GM23338 (cell line): ENCODE measurements around the gene TSACC. TPM values are rescaled to one million over a fixed set of nuclear protein-coding genes. Genes with fewer than 3 reads are reported as not detected.

Experiments used
- ATAC-seq: fragments of 200-7000 bp; cut with Tn5 transposase; 3 replicates; pipeline ENCODE4 v1.9.1; 2020
- DNase-seq: peaks from one replicate; pipeline ENCODE4 v3.0.0-alpha.2; 2015; ENCODE audit warnings: low spot score
- H2AFZ ChIP-seq: fragments of 200-600 bp; sonication (generic); 2 replicates; pipeline ENCODE4 v1.8.0; 2016; ENCODE audit warnings: antibody characterized with exemption, mild to moderate bottlenecking, moderate library complexity
- H3F3A ChIP-seq: fragments of 200-600 bp; sonication (generic); replicated peaks from 2 replicates; pipeline ENCODE4 v1.8.0; 2017; ENCODE audit warnings: antibody characterized with exemption, mixed run types, low read depth
- H3K27ac ChIP-seq: fragments of 200-600 bp; sonication (generic); 2 replicates; pipeline ENCODE4 v1.6.1; 2016; ENCODE audit warnings: low read depth
- H3K27me3 ChIP-seq: fragments of 200-600 bp; sonication (generic); 2 replicates; pipeline ENCODE4 v1.8.0; 2016; ENCODE audit warnings: mild to moderate bottlenecking, mixed run types, moderate library complexity; ENCODE audit not compliant: insufficient read depth
- H3K36me3 ChIP-seq: fragments of 200-600 bp; sonication (generic); 2 replicates; pipeline ENCODE4 v1.8.0; 2016; ENCODE audit warnings: mild to moderate bottlenecking; ENCODE audit not compliant: insufficient read depth
- H3K4me1 ChIP-seq: fragments of 200-600 bp; sonication (generic); 2 replicates; pipeline ENCODE4 v1.8.0; 2016; ENCODE audit warnings: mild to moderate bottlenecking, moderate library complexity; ENCODE audit not compliant: insufficient read depth
- H3K4me2 ChIP-seq: fragments of 200-600 bp; sonication (generic); 2 replicates; pipeline ENCODE4 v1.7.1; 2017; ENCODE audit warnings: mixed run types
- H3K4me3 ChIP-seq: fragments of 200-600 bp; sonication (generic); 2 replicates; pipeline ENCODE4 v1.6.1; 2016; ENCODE audit warnings: mixed run types
- H3K79me2 ChIP-seq: fragments of 200-600 bp; sonication (generic); replicated peaks from 2 replicates; pipeline ENCODE4 v1.8.0; 2017; ENCODE audit warnings: mild to moderate bottlenecking; ENCODE audit not compliant: insufficient read depth
- H3K9me2 ChIP-seq: fragments of 200-600 bp; sonication (generic); 2 replicates; pipeline ENCODE4 v1.8.0; 2017; ENCODE audit not compliant: insufficient read depth
- H4K20me1 ChIP-seq: fragments of 200-600 bp; sonication (generic); replicated peaks from 2 replicates; pipeline ENCODE4 v1.8.0; 2017; ENCODE audit warnings: mild to moderate bottlenecking; ENCODE audit not compliant: insufficient read depth
- H3K27ac Mint-ChIP-seq: 2 replicates; pipeline ENCODE4 v1.8.0; 2020; ENCODE audit warnings: inconsistent platforms, mild to moderate bottlenecking, moderate library complexity, mixed read lengths
- H3K27me3 Mint-ChIP-seq: 3 replicates; pipeline ENCODE4 v1.8.0; 2022; ENCODE audit warnings: low read depth, mild to moderate bottlenecking, moderate library complexity, mixed read lengths, inconsistent platforms; ENCODE audit not compliant: insufficient read depth, poor library complexity
- H3K36me3 Mint-ChIP-seq: 3 replicates; pipeline ENCODE4 v1.8.0; 2021; ENCODE audit warnings: low read depth, mild to moderate bottlenecking, inconsistent platforms, moderate library complexity, mixed read lengths
- H3K4me1 Mint-ChIP-seq: 3 replicates; pipeline ENCODE4 v1.8.0; 2020; ENCODE audit warnings: mild to moderate bottlenecking, inconsistent platforms, mixed read lengths
- H3K4me3 Mint-ChIP-seq: 3 replicates; pipeline ENCODE4 v1.8.0; 2021; ENCODE audit warnings: moderate library complexity, mild to moderate bottlenecking, inconsistent platforms, mixed read lengths
- H3K9me3 Mint-ChIP-seq: 3 replicates; pipeline ENCODE4 v1.8.0; 2020; ENCODE audit warnings: moderate library complexity, mild to moderate bottlenecking, inconsistent platforms, mixed read lengths
- CREB1 ChIP-seq: fragments of 250-450 bp; sonication (Bioruptor Pico); IDR thresholded peaks from 2 replicates; pipeline ENCODE4 v1.5.0; 2020; ENCODE audit warnings: low read depth, mild to moderate bottlenecking, moderate library complexity
- EZH2 ChIP-seq: fragments of 200-600 bp; sonication (generic); IDR thresholded peaks from one replicate; pipeline ENCODE4 v1.8.0; 2017; ENCODE audit warnings: antibody characterized with exemption, mild to moderate bottlenecking, low read depth; ENCODE audit not compliant: unreplicated experiment
- EZH2phosphoT487 ChIP-seq: fragments of 200-600 bp; sonication (generic); IDR thresholded peaks from one replicate; pipeline ENCODE4 v1.8.1; 2018; ENCODE audit warnings: antibody characterized with exemption; ENCODE audit not compliant: unreplicated experiment
- JUNB ChIP-seq: IDR thresholded peaks from one replicate; pipeline ENCODE4 v1.6.1; 2016; ENCODE audit warnings: antibody characterized with exemption; ENCODE audit not compliant: unreplicated experiment
- NANOG ChIP-seq: IDR thresholded peaks from 2 replicates; pipeline ENCODE4 v1.6.1; 2016; ENCODE audit warnings: antibody characterized with exemption, borderline replicate concordance
- POLR2AphosphoS5 ChIP-seq: IDR thresholded peaks from 2 replicates; pipeline ENCODE4 v1.6.1; 2016; ENCODE audit warnings: antibody characterized with exemption, low read depth
- STAT1 ChIP-seq: IDR thresholded peaks from one replicate; pipeline ENCODE4 v1.6.1; 2016; ENCODE audit warnings: antibody characterized with exemption; ENCODE audit not compliant: unreplicated experiment
- ZNF114 ChIP-seq: fragments of 250-450 bp; sonication (Bioruptor Pico); IDR thresholded peaks from 2 replicates; pipeline ENCODE4 v1.5.0; 2020; ENCODE audit warnings: mild to moderate bottlenecking, moderate library complexity
- ZNF331 ChIP-seq: fragments of 250-450 bp; sonication (Bioruptor Pico); IDR thresholded peaks from 2 replicates; pipeline ENCODE4 v1.5.0; 2020; ENCODE audit warnings: low read depth, mild to moderate bottlenecking, moderate library complexity
- polyA plus RNA-seq: library from polyadenylated mRNA; unstranded; fragments of >200 nt; fragmentation: Nextera tagmentation; extraction: Ambion mirVana; gene quantifications from 2 replicates; pipeline ENCODE4 v1.2.1, GENCODE V29; 2016
- total RNA-seq: library from RNA; depleted of rRNA; stranded (reverse); fragments of >200 nt; shearing (Covaris generic); gene quantifications from 2 replicates; pipeline ENCODE4 v1.2.3, GENCODE V29; 2014
- TF ChIP-seq, protein P1 (sequence below): fragments of 250-450 bp; sonication (Bioruptor Pico); IDR thresholded peaks from 2 replicates; pipeline ENCODE4 v1.5.0; 2020; ENCODE audit warnings: mild to moderate bottlenecking, moderate library complexity
- TF ChIP-seq, protein P2 (sequence below): IDR thresholded peaks from one replicate; pipeline ENCODE4 v1.6.1; 2018; ENCODE audit warnings: antibody characterized with exemption; ENCODE audit not compliant: unreplicated experiment
- TF ChIP-seq, protein P3 (sequence below), 2 experiments: fragments of 200-600 bp in 1 of 2; sonication (generic) in 1 of 2; conservative IDR thresholded peaks; 2 replicates each; pipeline versions ENCODE4 v1.5.1 to v1.6.1; 2016 to 2017; ENCODE audit warnings: antibody characterized with exemption in 2 of 2, low read depth in 2 of 2, mild to moderate bottlenecking in 2 of 2, moderate library complexity in 1 of 2
- TF ChIP-seq, protein P4 (sequence below): IDR thresholded peaks from 2 replicates; pipeline ENCODE4 v1.6.1; 2016; ENCODE audit warnings: antibody characterized with exemption

Gene TSACC
- total and polyA plus RNA-seq, 2 experiments from 2014 or later, result 2.5 to 9.8 TPM

DNA sequence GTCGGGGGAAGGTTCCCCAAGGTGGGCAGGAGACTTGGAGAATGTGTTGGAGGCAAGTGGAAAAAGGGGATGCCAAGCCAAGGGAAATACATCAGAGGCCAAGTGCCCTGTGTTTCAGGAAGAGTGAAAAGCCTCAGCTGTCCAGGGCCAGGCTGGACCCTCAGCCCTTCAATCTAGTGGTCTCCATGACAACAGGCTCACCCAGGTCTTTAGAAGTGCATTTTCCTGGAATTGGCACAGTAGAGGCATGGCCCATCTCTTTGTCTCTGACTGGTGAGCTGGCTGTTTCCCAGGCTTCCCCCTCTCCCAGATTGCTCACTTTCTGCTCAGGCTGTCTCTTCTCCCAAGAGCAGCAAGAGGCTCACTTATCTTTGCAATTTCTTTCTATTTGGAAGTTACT is 20.3 kb downstream of the TSACC start:
- Histone ChIP-seq H3K27me3 (no peaks in the 10 kb centered on the region), H3K4me1 (0 out of 2 replicates have a peak, but pooled peaks cover 4% of the 10 kb centered on the region), H2AFZ (no peak overlapping the region), H3K9me2 (no peaks in the 10 kb centered on the region), H3K4me3 (no peak overlapping the region), H4K20me1 (no peaks in the 10 kb centered on the region), H3F3A (0 out of 2 replicates have a peak, but pooled peaks cover 4% of the 10 kb centered on the region), H3K79me2 (no peaks in the 10 kb centered on the region), H3K27ac (no peak overlapping the region), H3K4me2 (no peak overlapping the region), H3K36me3 (no peaks in the 10 kb centered on the region)
- 0 out of 3 replicates have a peak, but pooled peaks cover 3% of the 10 kb centered on the region for H3K9me3 Mint-ChIP-seq
- H3K4me1 Mint-ChIP-seq, result peaks cover 14% of the 10 kb centered on the region
- DNase-seq (no peak), ATAC-seq (no peak)
- no peaks in the 10 kb centered on the region for H3K36me3 Mint-ChIP-seq
- H3K27ac Mint-ChIP-seq, result no peak overlapping the region
- no peaks in the 10 kb centered on the region for H3K27me3 Mint-ChIP-seq
- TF ChIP-seq NANOG (no peak), EZH2phosphoT487 (no peak), STAT1 (no peak), POLR2AphosphoS5 (no peak), EZH2 (no peak), ZNF114 (CRISPR knock-in tag) (no peak), JUNB (no peak), ZNF331 (CRISPR knock-in tag) (no peak), CREB1 (CRISPR knock-in tag) (no peak)
- TF ChIP-seq, protein P1, sequence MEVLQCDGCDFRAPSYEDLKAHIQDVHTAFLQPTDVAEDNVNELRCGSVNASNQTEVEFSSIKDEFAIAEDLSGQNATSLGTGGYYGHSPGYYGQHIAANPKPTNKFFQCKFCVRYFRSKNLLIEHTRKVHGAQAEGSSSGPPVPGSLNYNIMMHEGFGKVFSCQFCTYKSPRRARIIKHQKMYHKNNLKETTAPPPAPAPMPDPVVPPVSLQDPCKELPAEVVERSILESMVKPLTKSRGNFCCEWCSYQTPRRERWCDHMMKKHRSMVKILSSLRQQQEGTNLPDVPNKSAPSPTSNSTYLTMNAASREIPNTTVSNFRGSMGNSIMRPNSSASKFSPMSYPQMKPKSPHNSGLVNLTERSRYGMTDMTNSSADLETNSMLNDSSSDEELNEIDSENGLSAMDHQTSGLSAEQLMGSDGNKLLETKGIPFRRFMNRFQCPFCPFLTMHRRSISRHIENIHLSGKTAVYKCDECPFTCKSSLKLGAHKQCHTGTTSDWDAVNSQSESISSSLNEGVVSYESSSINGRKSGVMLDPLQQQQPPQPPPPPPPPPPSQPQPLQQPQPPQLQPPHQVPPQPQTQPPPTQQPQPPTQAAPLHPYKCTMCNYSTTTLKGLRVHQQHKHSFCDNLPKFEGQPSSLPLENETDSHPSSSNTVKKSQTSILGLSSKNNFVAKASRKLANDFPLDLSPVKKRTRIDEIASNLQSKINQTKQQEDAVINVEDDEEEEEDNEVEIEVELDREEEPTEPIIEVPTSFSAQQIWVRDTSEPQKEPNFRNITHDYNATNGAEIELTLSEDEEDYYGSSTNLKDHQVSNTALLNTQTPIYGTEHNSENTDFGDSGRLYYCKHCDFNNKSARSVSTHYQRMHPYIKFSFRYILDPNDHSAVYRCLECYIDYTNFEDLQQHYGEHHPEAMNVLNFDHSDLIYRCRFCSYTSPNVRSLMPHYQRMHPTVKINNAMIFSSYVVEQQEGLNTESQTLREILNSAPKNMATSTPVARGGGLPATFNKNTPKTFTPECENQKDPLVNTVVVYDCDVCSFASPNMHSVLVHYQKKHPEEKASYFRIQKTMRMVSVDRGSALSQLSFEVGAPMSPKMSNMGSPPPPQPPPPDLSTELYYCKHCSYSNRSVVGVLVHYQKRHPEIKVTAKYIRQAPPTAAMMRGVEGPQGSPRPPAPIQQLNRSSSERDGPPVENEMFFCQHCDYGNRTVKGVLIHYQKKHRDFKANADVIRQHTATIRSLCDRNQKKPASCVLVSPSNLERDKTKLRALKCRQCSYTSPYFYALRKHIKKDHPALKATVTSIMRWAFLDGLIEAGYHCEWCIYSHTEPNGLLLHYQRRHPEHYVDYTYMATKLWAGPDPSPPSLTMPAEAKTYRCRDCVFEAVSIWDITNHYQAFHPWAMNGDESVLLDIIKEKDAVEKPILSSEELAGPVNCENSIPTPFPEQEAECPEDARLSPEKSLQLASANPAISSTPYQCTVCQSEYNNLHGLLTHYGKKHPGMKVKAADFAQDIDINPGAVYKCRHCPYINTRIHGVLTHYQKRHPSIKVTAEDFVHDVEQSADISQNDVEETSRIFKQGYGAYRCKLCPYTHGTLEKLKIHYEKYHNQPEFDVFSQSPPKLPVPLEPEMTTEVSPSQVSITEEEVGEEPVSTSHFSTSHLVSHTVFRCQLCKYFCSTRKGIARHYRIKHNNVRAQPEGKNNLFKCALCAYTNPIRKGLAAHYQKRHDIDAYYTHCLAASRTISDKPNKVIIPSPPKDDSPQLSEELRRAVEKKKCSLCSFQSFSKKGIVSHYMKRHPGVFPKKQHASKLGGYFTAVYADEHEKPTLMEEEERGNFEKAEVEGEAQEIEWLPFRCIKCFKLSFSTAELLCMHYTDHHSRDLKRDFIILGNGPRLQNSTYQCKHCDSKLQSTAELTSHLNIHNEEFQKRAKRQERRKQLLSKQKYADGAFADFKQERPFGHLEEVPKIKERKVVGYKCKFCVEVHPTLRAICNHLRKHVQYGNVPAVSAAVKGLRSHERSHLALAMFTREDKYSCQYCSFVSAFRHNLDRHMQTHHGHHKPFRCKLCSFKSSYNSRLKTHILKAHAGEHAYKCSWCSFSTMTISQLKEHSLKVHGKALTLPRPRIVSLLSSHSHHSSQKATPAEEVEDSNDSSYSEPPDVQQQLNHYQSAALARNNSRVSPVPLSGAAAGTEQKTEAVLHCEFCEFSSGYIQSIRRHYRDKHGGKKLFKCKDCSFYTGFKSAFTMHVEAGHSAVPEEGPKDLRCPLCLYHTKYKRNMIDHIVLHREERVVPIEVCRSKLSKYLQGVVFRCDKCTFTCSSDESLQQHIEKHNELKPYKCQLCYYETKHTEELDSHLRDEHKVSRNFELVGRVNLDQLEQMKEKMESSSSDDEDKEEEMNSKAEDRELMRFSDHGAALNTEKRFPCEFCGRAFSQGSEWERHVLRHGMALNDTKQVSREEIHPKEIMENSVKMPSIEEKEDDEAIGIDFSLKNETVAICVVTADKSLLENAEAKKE (CRISPR knock-in tag), result no peak
- TF ChIP-seq, protein P2, sequence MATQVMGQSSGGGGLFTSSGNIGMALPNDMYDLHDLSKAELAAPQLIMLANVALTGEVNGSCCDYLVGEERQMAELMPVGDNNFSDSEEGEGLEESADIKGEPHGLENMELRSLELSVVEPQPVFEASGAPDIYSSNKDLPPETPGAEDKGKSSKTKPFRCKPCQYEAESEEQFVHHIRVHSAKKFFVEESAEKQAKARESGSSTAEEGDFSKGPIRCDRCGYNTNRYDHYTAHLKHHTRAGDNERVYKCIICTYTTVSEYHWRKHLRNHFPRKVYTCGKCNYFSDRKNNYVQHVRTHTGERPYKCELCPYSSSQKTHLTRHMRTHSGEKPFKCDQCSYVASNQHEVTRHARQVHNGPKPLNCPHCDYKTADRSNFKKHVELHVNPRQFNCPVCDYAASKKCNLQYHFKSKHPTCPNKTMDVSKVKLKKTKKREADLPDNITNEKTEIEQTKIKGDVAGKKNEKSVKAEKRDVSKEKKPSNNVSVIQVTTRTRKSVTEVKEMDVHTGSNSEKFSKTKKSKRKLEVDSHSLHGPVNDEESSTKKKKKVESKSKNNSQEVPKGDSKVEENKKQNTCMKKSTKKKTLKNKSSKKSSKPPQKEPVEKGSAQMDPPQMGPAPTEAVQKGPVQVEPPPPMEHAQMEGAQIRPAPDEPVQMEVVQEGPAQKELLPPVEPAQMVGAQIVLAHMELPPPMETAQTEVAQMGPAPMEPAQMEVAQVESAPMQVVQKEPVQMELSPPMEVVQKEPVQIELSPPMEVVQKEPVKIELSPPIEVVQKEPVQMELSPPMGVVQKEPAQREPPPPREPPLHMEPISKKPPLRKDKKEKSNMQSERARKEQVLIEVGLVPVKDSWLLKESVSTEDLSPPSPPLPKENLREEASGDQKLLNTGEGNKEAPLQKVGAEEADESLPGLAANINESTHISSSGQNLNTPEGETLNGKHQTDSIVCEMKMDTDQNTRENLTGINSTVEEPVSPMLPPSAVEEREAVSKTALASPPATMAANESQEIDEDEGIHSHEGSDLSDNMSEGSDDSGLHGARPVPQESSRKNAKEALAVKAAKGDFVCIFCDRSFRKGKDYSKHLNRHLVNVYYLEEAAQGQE, result no peak
- TF ChIP-seq, protein P3, sequence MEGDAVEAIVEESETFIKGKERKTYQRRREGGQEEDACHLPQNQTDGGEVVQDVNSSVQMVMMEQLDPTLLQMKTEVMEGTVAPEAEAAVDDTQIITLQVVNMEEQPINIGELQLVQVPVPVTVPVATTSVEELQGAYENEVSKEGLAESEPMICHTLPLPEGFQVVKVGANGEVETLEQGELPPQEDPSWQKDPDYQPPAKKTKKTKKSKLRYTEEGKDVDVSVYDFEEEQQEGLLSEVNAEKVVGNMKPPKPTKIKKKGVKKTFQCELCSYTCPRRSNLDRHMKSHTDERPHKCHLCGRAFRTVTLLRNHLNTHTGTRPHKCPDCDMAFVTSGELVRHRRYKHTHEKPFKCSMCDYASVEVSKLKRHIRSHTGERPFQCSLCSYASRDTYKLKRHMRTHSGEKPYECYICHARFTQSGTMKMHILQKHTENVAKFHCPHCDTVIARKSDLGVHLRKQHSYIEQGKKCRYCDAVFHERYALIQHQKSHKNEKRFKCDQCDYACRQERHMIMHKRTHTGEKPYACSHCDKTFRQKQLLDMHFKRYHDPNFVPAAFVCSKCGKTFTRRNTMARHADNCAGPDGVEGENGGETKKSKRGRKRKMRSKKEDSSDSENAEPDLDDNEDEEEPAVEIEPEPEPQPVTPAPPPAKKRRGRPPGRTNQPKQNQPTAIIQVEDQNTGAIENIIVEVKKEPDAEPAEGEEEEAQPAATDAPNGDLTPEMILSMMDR (conservative IDR thresholded peaks at IDR 0.05; ENCODE audit: low read depth in 2 of 2), result no peak
- TF ChIP-seq, protein P4, sequence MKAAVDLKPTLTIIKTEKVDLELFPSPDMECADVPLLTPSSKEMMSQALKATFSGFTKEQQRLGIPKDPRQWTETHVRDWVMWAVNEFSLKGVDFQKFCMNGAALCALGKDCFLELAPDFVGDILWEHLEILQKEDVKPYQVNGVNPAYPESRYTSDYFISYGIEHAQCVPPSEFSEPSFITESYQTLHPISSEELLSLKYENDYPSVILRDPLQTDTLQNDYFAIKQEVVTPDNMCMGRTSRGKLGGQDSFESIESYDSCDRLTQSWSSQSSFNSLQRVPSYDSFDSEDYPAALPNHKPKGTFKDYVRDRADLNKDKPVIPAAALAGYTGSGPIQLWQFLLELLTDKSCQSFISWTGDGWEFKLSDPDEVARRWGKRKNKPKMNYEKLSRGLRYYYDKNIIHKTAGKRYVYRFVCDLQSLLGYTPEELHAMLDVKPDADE, result no peak
- no peak overlapping the region for H3K4me3 Mint-ChIP-seq
